ENCODE data around the gene TNRC6C.

The TNRC6C gene

DNA sequence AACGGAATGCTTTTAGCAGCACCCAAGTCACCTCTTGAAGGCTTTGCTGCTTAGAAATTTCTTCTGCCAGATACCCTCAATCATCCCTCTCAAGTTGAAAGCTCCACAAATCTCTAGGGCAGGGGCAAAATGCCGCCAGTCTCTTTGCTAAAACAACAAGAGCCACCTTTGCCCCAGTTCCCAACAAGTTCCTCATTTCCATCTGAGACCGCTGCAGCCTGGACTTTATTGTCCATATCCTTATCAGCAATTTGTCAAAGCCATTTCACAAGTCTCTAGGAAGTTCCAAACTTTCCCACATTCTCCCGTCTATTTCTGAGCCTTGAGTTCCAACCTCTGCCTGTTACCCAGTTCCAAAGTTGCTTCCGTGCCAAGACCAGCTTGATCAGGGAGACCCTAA lies 142.6 kb downstream of the TNRC6C start:
- TF ChIP-seq, protein P1, sequence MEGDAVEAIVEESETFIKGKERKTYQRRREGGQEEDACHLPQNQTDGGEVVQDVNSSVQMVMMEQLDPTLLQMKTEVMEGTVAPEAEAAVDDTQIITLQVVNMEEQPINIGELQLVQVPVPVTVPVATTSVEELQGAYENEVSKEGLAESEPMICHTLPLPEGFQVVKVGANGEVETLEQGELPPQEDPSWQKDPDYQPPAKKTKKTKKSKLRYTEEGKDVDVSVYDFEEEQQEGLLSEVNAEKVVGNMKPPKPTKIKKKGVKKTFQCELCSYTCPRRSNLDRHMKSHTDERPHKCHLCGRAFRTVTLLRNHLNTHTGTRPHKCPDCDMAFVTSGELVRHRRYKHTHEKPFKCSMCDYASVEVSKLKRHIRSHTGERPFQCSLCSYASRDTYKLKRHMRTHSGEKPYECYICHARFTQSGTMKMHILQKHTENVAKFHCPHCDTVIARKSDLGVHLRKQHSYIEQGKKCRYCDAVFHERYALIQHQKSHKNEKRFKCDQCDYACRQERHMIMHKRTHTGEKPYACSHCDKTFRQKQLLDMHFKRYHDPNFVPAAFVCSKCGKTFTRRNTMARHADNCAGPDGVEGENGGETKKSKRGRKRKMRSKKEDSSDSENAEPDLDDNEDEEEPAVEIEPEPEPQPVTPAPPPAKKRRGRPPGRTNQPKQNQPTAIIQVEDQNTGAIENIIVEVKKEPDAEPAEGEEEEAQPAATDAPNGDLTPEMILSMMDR (conservative IDR thresholded peaks at IDR 0.05), result no peak
- no peak overlapping the region for H3K27ac ChIP-seq

DNA sequence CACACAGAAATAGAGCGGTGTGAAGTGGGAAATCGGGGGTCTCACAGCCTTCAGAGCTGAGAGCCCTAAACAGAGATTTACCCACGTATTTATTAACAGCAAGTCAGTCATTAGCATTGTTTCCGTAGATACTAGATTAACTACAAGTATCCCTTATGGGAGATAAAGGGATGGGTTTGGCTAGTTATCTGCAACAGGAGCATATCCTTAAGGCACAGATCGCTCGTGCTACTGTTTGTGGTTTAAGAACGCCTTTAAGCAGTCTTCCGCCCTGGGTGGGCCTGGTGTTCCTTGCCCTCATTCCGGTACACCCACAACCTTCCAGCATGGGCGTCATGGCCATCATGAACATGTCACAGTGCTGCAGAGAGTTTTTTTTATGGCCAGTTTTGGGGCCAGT lies 143.0 kb downstream of the TNRC6C start:
- H3K27ac ChIP-seq, result no peak overlapping the region
- TF ChIP-seq, protein P1 (conservative IDR thresholded peaks at IDR 0.05), result no peak

DNA sequence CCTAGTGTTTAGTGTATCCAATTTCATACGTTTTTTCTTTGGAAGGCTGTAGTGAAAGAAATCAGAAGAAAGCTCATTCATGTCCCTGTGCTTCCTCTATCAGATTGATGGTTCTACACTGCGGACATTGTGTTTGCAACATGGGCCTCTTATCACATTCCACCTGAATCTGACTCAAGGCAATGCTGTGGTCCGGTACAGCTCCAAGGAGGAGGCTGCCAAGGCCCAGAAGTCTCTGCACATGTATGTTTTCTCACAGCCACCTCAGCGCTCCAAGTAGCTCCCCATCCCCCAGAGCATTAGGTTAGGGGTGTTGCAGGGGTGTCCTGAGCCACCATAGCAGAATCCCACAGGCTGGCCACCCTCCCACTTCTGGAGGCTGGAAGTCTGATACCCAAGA lies 144.8 kb downstream of the TNRC6C start:
- H3K27ac ChIP-seq, result no peak overlapping the region
- TF ChIP-seq, protein P1 (conservative IDR thresholded peaks at IDR 0.05), result no peak

DNA sequence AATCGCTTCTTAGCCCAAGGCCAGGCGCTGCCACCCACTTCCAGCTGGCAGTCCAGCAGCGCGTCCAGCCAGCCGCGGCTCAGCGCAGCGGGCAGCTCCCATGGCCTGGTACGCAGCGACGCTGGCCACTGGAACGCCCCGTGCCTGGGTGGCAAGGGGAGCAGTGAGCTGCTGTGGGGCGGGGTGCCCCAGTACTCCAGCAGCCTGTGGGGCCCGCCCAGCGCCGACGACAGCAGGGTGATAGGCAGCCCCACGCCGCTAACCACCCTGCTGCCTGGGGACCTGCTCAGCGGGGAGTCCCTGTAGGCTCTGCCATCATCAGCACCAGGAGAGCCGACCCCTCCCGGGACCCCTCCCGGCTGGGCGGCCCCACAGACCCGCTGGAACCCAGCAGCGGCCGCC lies 146.0 kb downstream of the TNRC6C start:
- TF ChIP-seq, protein P1 (conservative IDR thresholded peaks at IDR 0.05), result no peak
- H3K27ac ChIP-seq, result peak overlapping the region; percentile 69

DNA sequence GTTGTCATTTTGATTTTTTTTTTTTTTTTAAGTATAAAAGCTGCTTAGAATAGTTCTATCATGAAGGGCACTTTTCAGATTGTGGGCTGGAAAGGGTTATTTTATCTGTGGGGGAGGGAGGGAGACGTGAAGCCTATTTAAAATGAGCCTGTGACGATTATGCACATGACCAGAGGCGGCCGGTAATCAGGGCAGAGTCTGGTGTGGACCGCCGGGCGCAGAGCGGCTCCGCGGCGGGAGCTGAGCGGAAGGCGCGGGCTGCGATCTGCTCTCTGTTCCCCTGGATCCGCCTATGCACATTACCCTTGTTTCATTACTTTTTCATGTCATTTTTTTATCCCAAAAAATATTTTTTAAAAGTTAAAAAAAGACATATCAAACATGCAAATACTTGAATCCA lies 146.6 kb downstream of the TNRC6C start:
- TF ChIP-seq, protein P1 (conservative IDR thresholded peaks at IDR 0.05), result no peak

DNA sequence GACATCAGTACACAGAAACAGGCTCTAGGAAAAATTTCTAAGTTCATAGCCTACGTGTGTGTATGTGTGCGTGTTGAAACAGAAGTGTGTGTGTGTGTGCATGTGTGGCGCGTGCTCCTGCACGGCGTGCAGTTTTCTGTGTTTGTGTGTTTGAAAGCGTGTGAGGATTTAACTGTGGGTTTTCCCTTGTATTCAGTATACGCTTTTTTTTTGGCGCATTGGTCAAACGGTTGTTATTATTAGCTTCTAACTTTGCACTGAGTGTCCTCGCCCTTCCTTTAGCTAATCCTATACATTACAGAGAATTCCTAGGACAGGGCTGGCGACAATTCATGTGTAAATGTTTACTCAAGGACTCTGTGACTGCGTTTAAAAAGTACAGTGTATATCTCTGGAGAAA lies 147.0 kb downstream of the TNRC6C start:
- peak overlapping the region; percentile 69 for H3K27ac ChIP-seq
- TF ChIP-seq, protein P1 (conservative IDR thresholded peaks at IDR 0.05), result no peak

More for the DNA sequence above, 146.6 kb downstream of the TNRC6C start:
- peak overlapping the region; percentile 69 for H3K27ac ChIP-seq

DNA sequence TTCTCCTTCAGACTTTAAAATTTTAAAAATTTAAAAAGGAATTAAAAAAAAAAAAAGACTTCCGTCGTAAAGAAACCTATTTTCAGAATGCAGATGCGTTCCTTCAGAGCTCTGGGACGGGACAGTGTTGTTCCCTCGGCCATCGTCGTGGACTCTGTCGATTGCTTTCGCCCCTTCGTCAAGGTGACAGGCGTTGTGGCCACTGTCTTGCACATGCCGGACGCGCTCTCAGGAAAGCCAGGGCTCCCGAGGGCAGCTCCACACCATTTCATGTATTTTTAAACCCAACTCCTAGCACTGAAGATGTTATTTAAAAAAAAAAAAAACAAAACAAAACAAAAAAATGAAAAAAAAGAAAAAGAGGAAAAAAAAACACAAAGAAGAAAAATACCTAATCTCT lies 147.7 kb downstream of the TNRC6C start:
- peak overlapping the region; percentile 69 for H3K27ac ChIP-seq
- TF ChIP-seq, protein P1 (conservative IDR thresholded peaks at IDR 0.05), result no peak

DNA sequence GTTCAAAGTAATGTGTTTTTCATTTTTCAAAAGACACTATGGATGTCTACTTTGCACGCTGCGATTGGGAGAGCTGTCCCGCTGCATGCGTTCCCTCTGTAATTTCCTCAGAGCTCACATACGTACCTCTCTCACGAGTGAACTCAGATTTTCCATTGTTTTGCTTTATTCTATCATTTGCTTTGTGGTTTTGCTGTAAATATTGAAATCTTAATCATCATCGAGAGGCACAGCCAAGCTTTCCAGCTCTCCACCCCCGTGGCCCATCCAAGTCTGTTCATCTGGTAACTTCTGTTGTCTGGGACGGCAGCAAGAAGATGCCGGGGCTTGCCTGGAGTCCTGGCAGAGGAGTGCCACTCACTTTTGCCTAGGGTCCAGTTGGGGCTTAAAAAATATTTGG lies 149.0 kb downstream of the TNRC6C start:
- no peak overlapping the region for H3K27ac ChIP-seq
- TF ChIP-seq, protein P1 (conservative IDR thresholded peaks at IDR 0.05), result no peak
